Lower lobe of right lung (tissue), 2 donors: ENCODE data around the gene IGHMBP2. TPM values are rescaled to one million over a fixed set of nuclear protein-coding genes. Genes with fewer than 3 reads are reported as not detected.

ENCODE experiments used
- ATAC-seq, 2 donors: fragments of 200-7000 bp; cut with Tn5 transposase; one replicate each; pipeline ENCODE4 v1.9.1; 2020 to 2022; ENCODE audit warnings: mild to moderate bottlenecking in 2 of 2, moderate library complexity in 2 of 2
- DNase-seq: peaks from one replicate; pipeline ENCODE4 v3.0.0-alpha.2; 2020
- H3K27ac ChIP-seq: fragments of 200-600 bp; one replicate; pipeline ENCODE4 v1.8.0; 2022
- H3K27me3 ChIP-seq: fragments of 200-600 bp; one replicate; pipeline ENCODE4 v1.8.0; 2022; ENCODE audit warnings: low read depth
- H3K36me3 ChIP-seq: fragments of 200-600 bp; one replicate; pipeline ENCODE4 v1.8.0; 2022; ENCODE audit warnings: mild to moderate bottlenecking
- H3K4me1 ChIP-seq: fragments of 200-600 bp; one replicate; pipeline ENCODE4 v1.8.0; 2022
- H3K4me3 ChIP-seq: fragments of 200-600 bp; one replicate; pipeline ENCODE4 v1.8.0; 2022; ENCODE audit warnings: mild to moderate bottlenecking
- H3K9me3 ChIP-seq: fragments of 200-600 bp; one replicate; pipeline ENCODE4 v1.8.0; 2022
- CTCF ChIP-seq: fragments of 200-600 bp; IDR thresholded peaks from one replicate; pipeline ENCODE4 v1.8.0; 2022; ENCODE audit warnings: antibody characterized with exemption, mild to moderate bottlenecking
- intact Hi-C: fragments of 100-400 bp; cut with DNase I; formaldehyde crosslinking; loops from one replicate; pipeline ENCODE4 v1.11.0; 2022
- total RNA-seq: library from RNA; stranded (reverse); fragmentation: NEBNext Ultra II Directional; extraction: Animal tissue kit (Norgen Biotek cat#: 25700); gene quantifications from one replicate; pipeline ENCODE4 v1.2.1, GENCODE V29; 2021
- donor health status: DM: no; HTN: yes; CAD: no; lungs with severe emphysema.

IGHMBP2 gene
- total RNA-seq, 1 donor from 2014 or later, result 18.8 TPM

- H3K27me3 ChIP-seq, result no peaks in the 10 kb centered on the region
- no peak for ATAC-seq
- H3K4me1 ChIP-seq, result no peaks in the 10 kb centered on the region
- H3K9me3 ChIP-seq, result no peaks in the 10 kb centered on the region
- no peak for TF ChIP-seq CTCF
- H3K27ac ChIP-seq, result no peak overlapping the region
- intact Hi-C loops, result no loop called here
- no peak overlapping the region for H3K4me3 ChIP-seq
- peaks cover 50% of the 10 kb centered on the region for H3K36me3 ChIP-seq
- no peak for DNase-seq
These were observed 37.1 kb downstream of the IGHMBP2 start for GRCh38 chr11:68940651-68941323.

DNA sequence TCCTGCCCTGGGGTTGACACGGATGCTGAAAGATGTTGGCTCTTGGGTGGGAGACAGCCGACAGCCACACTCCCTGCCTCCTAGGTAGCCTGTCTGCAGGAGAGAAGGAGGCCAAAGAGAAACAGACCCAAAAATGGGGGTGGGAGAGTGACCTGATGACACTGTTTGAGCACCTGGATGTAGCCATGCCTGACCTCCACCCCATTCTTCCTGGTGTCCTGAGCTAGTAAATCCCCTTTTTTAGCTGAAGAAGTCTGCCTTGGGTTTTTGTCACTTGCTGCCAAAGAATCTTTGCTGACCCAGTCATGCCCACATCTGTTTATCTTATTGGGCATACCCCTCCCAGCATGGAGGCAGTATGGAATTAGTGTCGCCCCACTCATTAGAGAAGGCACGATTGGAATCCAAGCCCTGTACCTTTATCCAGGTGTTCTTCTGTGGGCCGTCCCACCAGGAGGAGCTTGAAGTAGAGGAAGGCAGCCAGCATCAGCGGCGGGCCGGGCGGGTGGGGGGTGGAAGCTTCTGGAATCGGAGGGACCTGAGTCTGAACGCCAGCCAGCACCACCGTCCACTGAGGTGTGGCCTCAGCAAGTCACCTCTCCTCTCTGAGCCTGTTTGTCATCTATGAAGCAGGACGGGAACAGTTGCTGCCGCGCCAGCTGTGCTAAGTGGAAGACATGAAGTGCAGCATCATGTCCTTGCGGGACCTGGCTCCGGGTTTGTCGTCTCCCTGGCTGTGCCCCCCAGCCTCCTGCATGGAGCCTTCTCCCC, 37.8 kb downstream of the IGHMBP2 start:
- no peak overlapping the region for H3K4me3 ChIP-seq
- H3K4me1 ChIP-seq, result no peaks in the 10 kb centered on the region
- H3K27ac ChIP-seq, result peak overlapping the region; percentile 18
- DNase-seq (no peak), ATAC-seq (no peak)
- intact Hi-C loops, result no loop called here
- TF ChIP-seq CTCF, result no peak
- H3K36me3 ChIP-seq, result peaks cover 42% of the 10 kb centered on the region
- H3K27me3 ChIP-seq, result no peaks in the 10 kb centered on the region
- no peaks in the 10 kb centered on the region for H3K9me3 ChIP-seq

GRCh38 chr11:68942095-68942620, 38.5 kb downstream of the IGHMBP2 start:
- Histone ChIP-seq H3K27ac (peak overlapping the region; percentile 18), H3K9me3 (no peaks in the 10 kb centered on the region), H3K27me3 (no peaks in the 10 kb centered on the region), H3K4me1 (no peaks in the 10 kb centered on the region), H3K4me3 (no peak overlapping the region), H3K36me3 (peaks cover 36% of the 10 kb centered on the region)
- intact Hi-C loops, result no loop called here
- no peak for TF ChIP-seq CTCF
- ATAC-seq (no peak), DNase-seq (no peak)

GRCh38 chr11:68942751-68943271, 39.1 kb downstream of the IGHMBP2 start:
- no peak for DNase-seq
- no peak for TF ChIP-seq CTCF
- H3K27ac ChIP-seq, result peak overlapping the region; percentile 18
- no peaks in the 10 kb centered on the region for H3K4me1 ChIP-seq
- H3K36me3 ChIP-seq, result peaks cover 29% of the 10 kb centered on the region
- no peaks in the 10 kb centered on the region for H3K27me3 ChIP-seq
- H3K4me3 ChIP-seq, result no peak overlapping the region
- intact Hi-C loops, result no loop called here
- H3K9me3 ChIP-seq, result no peaks in the 10 kb centered on the region
- peak in 1 of 2 donors; percentile 23 for ATAC-seq

- TF ChIP-seq CTCF, result no peak
- Histone ChIP-seq H3K36me3 (no peaks in the 10 kb centered on the region), H3K4me3 (no peak overlapping the region), H3K9me3 (no peaks in the 10 kb centered on the region), H3K27ac (no peak overlapping the region), H3K27me3 (no peaks in the 10 kb centered on the region), H3K4me1 (no peaks in the 10 kb centered on the region)
- DNase-seq (no peak), ATAC-seq (peak; percentile 47 to 49)
- intact Hi-C loops, result no loop called here
These were observed 42.9 kb downstream of the IGHMBP2 start for GRCh38 chr11:68946416-68947090.
